IMR-90 (cell line): Measurements from ENCODE around the gene MRPS34. TPM values are rescaled to one million over a fixed set of nuclear protein-coding genes. Genes with fewer than 3 reads are reported as not detected.

Experiments
- ATAC-seq: fragments of 200-7000 bp; cut with Tn5 transposase; 2 replicates; pipeline ENCODE4 v1.9.1; 2020; ENCODE audit warnings: low read depth, mild to moderate bottlenecking, moderate library complexity
- BruUV-seq: library from RNA; stranded (reverse); fragments of 400-500 nt; replicated peaks from 2 replicates; lab custom pipeline; 2021; lab: Mats Ljungman, UMichigan
- CTCF ChIA-PET: fragments of 300-600 bp; formaldehyde crosslinking; extraction: SDS; loops from one replicate; lab custom pipeline; 2021; ENCODE audit warnings: antibody characterized with exemption; lab: Yijun Ruan, JAX
- POLR2A ChIA-PET: fragments of 300-600 bp; sonication (Branson Sonifier 250); formaldehyde crosslinking; loops from one replicate; lab custom pipeline; 2022; ENCODE audit warnings: antibody characterized with exemption; ENCODE audit not compliant: unreplicated experiment; lab: Charles Lee
- DNase-seq: peaks from one replicate; pipeline ENCODE4 v3.0.0; 2013
- H2AFZ ChIP-seq: replicated peaks from 2 replicates; pipeline ENCODE3; 2013; ENCODE audit warnings: low read length, mild to moderate bottlenecking; ENCODE audit not compliant: poor library complexity
- H2AK5ac ChIP-seq: 2 replicates; pipeline ENCODE4 v1.6.1; 2013; ENCODE audit warnings: low read depth, low read length, inconsistent platforms
- H2AK9ac ChIP-seq: replicated peaks from 2 replicates; pipeline ENCODE3; 2013; ENCODE audit warnings: mild to moderate bottlenecking, low read depth, low read length, moderate library complexity; ENCODE audit not compliant: poor library complexity
- H2BK120ac ChIP-seq: 2 replicates; pipeline ENCODE4 v1.6.1; 2013; ENCODE audit warnings: low read depth, low read length, inconsistent platforms
- H2BK15ac ChIP-seq: 3 replicates; pipeline ENCODE4 v1.6.1; 2013; ENCODE audit warnings: low read depth, low read length, inconsistent platforms
- H2BK20ac ChIP-seq: 2 replicates; pipeline ENCODE4 v1.6.1; 2013; ENCODE audit warnings: low read depth, mild to moderate bottlenecking, inconsistent platforms, low read length, moderate library complexity
- H2BK5ac ChIP-seq: 2 replicates; pipeline ENCODE4 v1.6.1; 2013; ENCODE audit warnings: mild to moderate bottlenecking, low read depth, low read length, inconsistent platforms; ENCODE audit not compliant: poor library complexity, severe bottlenecking
- H3K14ac ChIP-seq: replicated peaks from 2 replicates; pipeline ENCODE4 v1.6.1; 2013; ENCODE audit warnings: low read depth, low read length, inconsistent platforms
- H3K18ac ChIP-seq: 2 replicates; pipeline ENCODE4 v1.6.1; 2013; ENCODE audit warnings: low read depth, low read length, control low read depth
- H3K23ac ChIP-seq: 2 replicates; pipeline ENCODE4 v1.6.1; 2013; ENCODE audit warnings: low read depth, low read length, inconsistent platforms
- H3K27ac ChIP-seq: 2 replicates; pipeline ENCODE4 v1.5.1; 2013; ENCODE audit warnings: mild to moderate bottlenecking, control low read depth, low read length; ENCODE audit not compliant: insufficient read depth
- H3K27me3 ChIP-seq: 2 replicates; pipeline ENCODE4 v1.6.1; 2013; ENCODE audit warnings: low read length; ENCODE audit not compliant: control insufficient read depth, insufficient read depth
- H3K36me3 ChIP-seq: 2 replicates; pipeline ENCODE4 v1.6.1; 2013; ENCODE audit warnings: low read length, mixed read lengths; ENCODE audit not compliant: control insufficient read depth, insufficient read depth
- H3K4ac ChIP-seq: 2 replicates; pipeline ENCODE4 v1.6.1; 2013; ENCODE audit warnings: low read depth, low read length, inconsistent platforms
- H3K4me1 ChIP-seq: 2 replicates; pipeline ENCODE4 v1.6.1; 2013; ENCODE audit warnings: low read length, mixed read lengths; ENCODE audit not compliant: control insufficient read depth, insufficient read depth
- H3K4me2 ChIP-seq: 2 replicates; pipeline ENCODE4 v1.6.1; 2013; ENCODE audit warnings: low read depth, mild to moderate bottlenecking, control low read depth, low read length, moderate library complexity
- H3K4me3 ChIP-seq: 2 replicates; pipeline ENCODE4 v1.5.1; 2013; ENCODE audit warnings: low read depth, mild to moderate bottlenecking, control low read depth, low read length, moderate library complexity; ENCODE audit not compliant: insufficient read depth
- H3K56ac ChIP-seq: 2 replicates; pipeline ENCODE4 v1.6.1; 2013; ENCODE audit warnings: low read length, inconsistent platforms; ENCODE audit not compliant: insufficient read depth; ENCODE audit errors: extremely low read depth
- H3K79me1 ChIP-seq, 2 experiments: 2 replicates each; pipeline ENCODE4 v1.6.1; 2013; ENCODE audit warnings: low read length in 2 of 2, inconsistent platforms in 1 of 2, low read depth in 1 of 2
- H3K9ac ChIP-seq: 2 replicates; pipeline ENCODE4 v1.6.1; 2013; ENCODE audit warnings: low read depth, low read length, control low read depth
- H3K9me1 ChIP-seq: 2 replicates; pipeline ENCODE4 v1.6.1; 2013; ENCODE audit warnings: low read length, inconsistent platforms; ENCODE audit not compliant: insufficient read depth
- H3K9me3 ChIP-seq: 2 replicates; pipeline ENCODE4 v1.6.1; 2013; ENCODE audit warnings: low read length; ENCODE audit not compliant: control insufficient read depth, insufficient read depth
- H4K20me1 ChIP-seq: 2 replicates; pipeline ENCODE4 v1.6.1; 2013; ENCODE audit warnings: low read length, inconsistent platforms; ENCODE audit not compliant: insufficient read depth
- H4K5ac ChIP-seq: 2 replicates; pipeline ENCODE4 v1.6.1; 2013; ENCODE audit warnings: mild to moderate bottlenecking, low read depth, low read length, control low read depth
- H4K8ac ChIP-seq, 2 experiments: 2 replicates each; pipeline ENCODE4 v1.6.1; 2013; ENCODE audit warnings: low read depth in 2 of 2, low read length in 2 of 2, control low read depth in 1 of 2, inconsistent platforms in 1 of 2
- H4K91ac ChIP-seq: 2 replicates; pipeline ENCODE4 v1.6.1; 2013; ENCODE audit warnings: low read depth, low read length, inconsistent platforms; ENCODE audit not compliant: insufficient read depth
- BHLHE40 ChIP-seq: fragments of 150-350 bp; IDR thresholded peaks from 2 replicates; pipeline ENCODE4 v1.6.1; 2016; ENCODE audit warnings: mild to moderate bottlenecking, low read depth, low read length
- CEBPB ChIP-seq: IDR thresholded peaks from 2 replicates; pipeline ENCODE4 v1.6.1; 2012; ENCODE audit warnings: low read depth, low read length, improper control_type of control experiment
- CHD1 ChIP-seq: IDR thresholded peaks from 2 replicates; pipeline ENCODE4 v1.6.1; 2012; ENCODE audit warnings: low read depth, low read length, improper control_type of control experiment
- FOS ChIP-seq: fragments of 150-350 bp; IDR thresholded peaks from 2 replicates; pipeline ENCODE4 v1.6.1; 2016; ENCODE audit warnings: low read depth, low read length
- MAFK ChIP-seq: IDR thresholded peaks from 2 replicates; pipeline ENCODE4 v1.6.1; 2012; ENCODE audit warnings: low read depth, low read length, improper control_type of control experiment
- MAZ ChIP-seq: IDR thresholded peaks from 2 replicates; pipeline ENCODE4 v1.6.1; 2012; ENCODE audit warnings: low read depth, mild to moderate bottlenecking, low read length, improper control_type of control experiment, moderate library complexity, borderline replicate concordance
- MXI1 ChIP-seq: IDR thresholded peaks from 2 replicates; pipeline ENCODE4 v1.6.1; 2012; ENCODE audit warnings: low read depth, mild to moderate bottlenecking, low read length, moderate library complexity, borderline replicate concordance
- NFE2L2 ChIP-seq: fragments of 150-350 bp; IDR thresholded peaks from 2 replicates; pipeline ENCODE4 v1.6.1; 2016; ENCODE audit warnings: low read depth, mild to moderate bottlenecking, low read length
- POLR2A ChIP-seq: IDR thresholded peaks from 2 replicates; pipeline ENCODE4 v1.6.1; 2012; ENCODE audit warnings: mild to moderate bottlenecking, low read depth, low read length
- RCOR1 ChIP-seq: IDR thresholded peaks from 2 replicates; pipeline ENCODE4 v1.6.1; 2012; ENCODE audit warnings: mild to moderate bottlenecking, low read length, improper control_type of control experiment; ENCODE audit not compliant: insufficient replicate concordance
- RFX5 ChIP-seq: IDR thresholded peaks from 2 replicates; pipeline ENCODE4 v1.8.0; 2012; ENCODE audit warnings: low read depth, mild to moderate bottlenecking, low read length, moderate library complexity
- SMC3 ChIP-seq: fragments of 150-350 bp; IDR thresholded peaks from 2 replicates; pipeline ENCODE4 v1.6.1; 2016; ENCODE audit warnings: low read depth, mild to moderate bottlenecking, antibody characterized with exemption, low read length, moderate library complexity
- USF2 ChIP-seq: fragments of 150-350 bp; IDR thresholded peaks from 2 replicates; pipeline ENCODE4 v1.6.1; 2017; ENCODE audit warnings: mild to moderate bottlenecking, antibody characterized with exemption, low read length, low read depth
- WGBS, 2 experiments: methylation state at CpG; one replicate each; pipeline versions ENCODE4 v1.1.5 to v1.1.7; 2013; ENCODE audit warnings: missing lambda C conversion rate in 2 of 2; ENCODE audit not compliant: insufficient read length in 1 of 2; ENCODE audit errors: extremely low coverage in 2 of 2; 5-methylcytosine and 5-hydroxymethylcytosine counted together
- dilution Hi-C: fragments of 300-500 bp; cut with HindIII; formaldehyde crosslinking; loops from one replicate; pipeline ENCODE4 v1.14.3; 2018; ENCODE audit warnings: low sequenced_read_pairs; ENCODE audit not compliant: unreplicated experiment
- in situ Hi-C: fragments of 300-500 bp; cut with MboI; formaldehyde crosslinking; loops from 3 replicates; pipeline ENCODE4 v1.14.3; 2019; ENCODE audit warnings: low sequenced_read_pairs, inconsistent platforms, mixed read lengths
- intact Hi-C: fragments of 100-400 bp; cut with micrococcal nuclease; formaldehyde crosslinking; loops from 2 replicates; pipeline ENCODE4 v1.10.0; 2022
- polyA plus RNA-seq, 3 experiments: library from polyadenylated mRNA; depleted of rRNA; stranded (reverse); fragments of >200 nt; gene quantifications; 2 replicates each; pipeline ENCODE4 v1.2.3, GENCODE V29; 2012; ENCODE audit warnings: low replicate concordance in 1 of 3
- total RNA-seq: library from RNA; depleted of rRNA; stranded (reverse); fragments of >200 nt; gene quantifications from 2 replicates; pipeline ENCODE4 v1.2.3, GENCODE V29; 2012
- TF ChIP-seq, protein P1 (sequence below): conservative IDR thresholded peaks from 2 replicates; pipeline ENCODE4 v1.5.1; 2012; ENCODE audit warnings: mild to moderate bottlenecking, low read depth, low read length, improper control_type of control experiment

The MRPS34 gene
- total and polyA plus RNA-seq, 2 of the 4 experiments (the other 2 are of a cell fraction): 68.5 to 80.4 TPM

DNA sequence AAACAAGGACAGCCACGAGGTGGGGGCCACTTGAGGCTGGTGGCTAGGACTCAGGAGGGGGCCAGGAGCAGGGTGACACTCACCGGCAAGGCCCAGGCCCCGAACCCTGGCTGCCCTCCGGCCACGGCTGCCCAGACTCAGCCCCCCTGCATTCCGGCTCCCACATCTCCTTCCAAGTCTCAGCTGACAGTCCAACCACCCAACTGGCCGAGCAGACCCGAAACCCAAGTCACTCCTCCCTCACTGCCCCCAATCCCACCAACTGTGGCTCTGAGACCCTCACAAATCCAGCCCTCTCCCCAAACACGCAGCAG, 44.3 kb upstream of the MRPS34 start:
- TF ChIP-seq NFE2L2: no peak
- no peak for TF ChIP-seq RFX5
- no peak for TF ChIP-seq MAZ
- no peak for TF ChIP-seq CEBPB
- TF ChIP-seq MAFK: no peak
- TF ChIP-seq FOS: no peak
- no peak for TF ChIP-seq SMC3
- no peak for TF ChIP-seq USF2
- no peak for TF ChIP-seq RCOR1
- TF ChIP-seq MXI1: no peak
- TF ChIP-seq, protein P1, sequence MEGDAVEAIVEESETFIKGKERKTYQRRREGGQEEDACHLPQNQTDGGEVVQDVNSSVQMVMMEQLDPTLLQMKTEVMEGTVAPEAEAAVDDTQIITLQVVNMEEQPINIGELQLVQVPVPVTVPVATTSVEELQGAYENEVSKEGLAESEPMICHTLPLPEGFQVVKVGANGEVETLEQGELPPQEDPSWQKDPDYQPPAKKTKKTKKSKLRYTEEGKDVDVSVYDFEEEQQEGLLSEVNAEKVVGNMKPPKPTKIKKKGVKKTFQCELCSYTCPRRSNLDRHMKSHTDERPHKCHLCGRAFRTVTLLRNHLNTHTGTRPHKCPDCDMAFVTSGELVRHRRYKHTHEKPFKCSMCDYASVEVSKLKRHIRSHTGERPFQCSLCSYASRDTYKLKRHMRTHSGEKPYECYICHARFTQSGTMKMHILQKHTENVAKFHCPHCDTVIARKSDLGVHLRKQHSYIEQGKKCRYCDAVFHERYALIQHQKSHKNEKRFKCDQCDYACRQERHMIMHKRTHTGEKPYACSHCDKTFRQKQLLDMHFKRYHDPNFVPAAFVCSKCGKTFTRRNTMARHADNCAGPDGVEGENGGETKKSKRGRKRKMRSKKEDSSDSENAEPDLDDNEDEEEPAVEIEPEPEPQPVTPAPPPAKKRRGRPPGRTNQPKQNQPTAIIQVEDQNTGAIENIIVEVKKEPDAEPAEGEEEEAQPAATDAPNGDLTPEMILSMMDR: no peak
- TF ChIP-seq CHD1: no peak
- no peak for TF ChIP-seq BHLHE40
- TF ChIP-seq POLR2A: no peak
- Histone ChIP-seq H2AFZ (no peak overlapping the region), H3K18ac (no peak overlapping the region), H2AK9ac (peak overlapping the region; percentile 20), H3K14ac (no peak overlapping the region), H4K91ac (no peak overlapping the region), H2AK5ac (no peak overlapping the region), H3K79me1 (no peaks in the 10 kb centered on the region), H4K5ac (no peak overlapping the region), H3K23ac (no peak overlapping the region), H2BK120ac (no peak overlapping the region), H3K4me2 (no peak overlapping the region), H3K9ac (no peak overlapping the region), H3K56ac (no peak overlapping the region), H3K9me3 (no peaks in the 10 kb centered on the region), H2BK15ac (no peak overlapping the region), H3K27ac (no peak overlapping the region), H3K27me3 (no peaks in the 10 kb centered on the region), H3K4me3 (no peak overlapping the region), H2BK20ac (no peak overlapping the region), H3K4ac (no peak overlapping the region), H2BK5ac (no peak overlapping the region), H3K36me3 (peaks cover 18% of the 10 kb centered on the region), H3K4me1 (peaks cover 4% of the 10 kb centered on the region; the same call in 1 of the 2 replicates), H3K9me1 (peaks cover 2% of the 10 kb centered on the region; the same call in 1 of the 2 replicates), H4K20me1 (no peaks in the 10 kb centered on the region), H4K8ac (no peak overlapping the region)
- 84% methylated on average over 3 of the region's 9 CpGs; no CpG with 5 or more reads in 1 of the 2 experiments for WGBS, 2 experiments
- CTCF ChIA-PET: no interaction called here
- intact Hi-C loops (no loop called here), in situ Hi-C loops (no loop called here), dilution Hi-C loops (no loop called here)
- no TSS peak for BruUV-seq
- ATAC-seq (no peak), DNase-seq (no peak)
- POLR2A ChIA-PET: no interaction called here
